Medulla oblongata (tissue), 1 donor: ENCODE measurements around the gene RAPGEF2.
"Not testable (repeated sequence)": the region's sequence is repeated elsewhere in the genome, so short reads cannot be mapped to it uniquely, and the experiment has no call there.

Source experiments
- DNase-seq: peaks from one replicate; pipeline ENCODE4 v3.0.0-alpha.2; 2015; ENCODE audit errors: extremely low spot score

RAPGEF2 gene

DNA sequence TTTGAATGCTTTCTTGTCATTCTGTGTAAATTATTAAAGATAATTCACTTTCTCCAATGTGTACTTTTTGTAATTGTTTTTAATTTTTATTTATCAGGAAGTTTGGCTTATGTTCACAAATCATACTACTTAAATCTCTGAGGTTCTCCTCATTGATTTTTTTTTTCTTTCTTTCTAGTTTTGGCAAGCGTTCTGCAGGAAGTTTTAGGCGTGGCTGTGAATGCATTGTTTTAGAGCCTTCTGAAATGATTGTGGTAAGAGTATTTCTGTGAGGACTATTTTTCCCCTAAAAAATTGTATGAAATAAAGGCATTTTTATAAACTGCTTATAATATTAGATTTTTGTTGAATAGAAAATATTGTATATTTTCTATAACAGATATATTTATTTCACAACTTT is 135.8 kb downstream of the RAPGEF2 start:
- DNase-seq, result peak; percentile 30

DNA sequence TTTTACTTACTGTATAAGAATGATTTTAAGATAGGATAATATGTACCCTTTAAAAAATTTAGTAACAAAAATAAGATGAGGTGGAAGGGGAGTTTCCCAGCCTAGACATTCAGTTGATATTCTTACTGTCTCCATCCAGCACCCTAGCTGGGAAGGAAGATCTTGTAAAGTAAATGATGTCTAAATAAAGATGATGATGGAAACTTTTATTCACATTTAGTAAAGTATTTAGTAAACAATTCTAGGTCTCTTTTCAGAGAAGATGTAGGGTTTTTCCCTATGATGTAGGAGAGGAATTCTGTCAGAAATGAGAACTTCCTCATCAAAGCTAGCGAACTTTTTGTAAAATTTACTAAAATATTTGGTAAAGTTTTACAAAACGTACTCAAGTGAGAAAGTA is 136.8 kb downstream of the RAPGEF2 start:
- DNase-seq, result no peak

DNA sequence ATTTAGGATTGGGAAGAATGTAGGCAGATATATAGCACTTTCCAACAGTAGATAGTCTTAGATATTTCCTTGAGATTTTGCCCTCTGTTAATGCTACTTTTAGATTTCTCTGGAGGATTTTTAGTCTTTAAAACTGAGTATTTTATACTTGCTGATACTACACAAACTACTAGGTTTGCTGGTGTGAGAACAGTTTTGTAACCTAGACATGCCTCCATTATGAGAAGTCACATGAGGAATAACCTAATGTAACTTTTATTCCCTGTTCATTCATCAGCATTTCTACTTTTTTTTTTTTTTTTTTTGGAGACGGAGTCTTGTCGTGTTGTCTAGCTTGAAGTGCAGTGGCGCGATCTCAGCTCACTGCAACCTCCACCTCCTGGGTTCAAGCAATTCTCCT is 137.2 kb downstream of the RAPGEF2 start:
- no peak for DNase-seq

DNA sequence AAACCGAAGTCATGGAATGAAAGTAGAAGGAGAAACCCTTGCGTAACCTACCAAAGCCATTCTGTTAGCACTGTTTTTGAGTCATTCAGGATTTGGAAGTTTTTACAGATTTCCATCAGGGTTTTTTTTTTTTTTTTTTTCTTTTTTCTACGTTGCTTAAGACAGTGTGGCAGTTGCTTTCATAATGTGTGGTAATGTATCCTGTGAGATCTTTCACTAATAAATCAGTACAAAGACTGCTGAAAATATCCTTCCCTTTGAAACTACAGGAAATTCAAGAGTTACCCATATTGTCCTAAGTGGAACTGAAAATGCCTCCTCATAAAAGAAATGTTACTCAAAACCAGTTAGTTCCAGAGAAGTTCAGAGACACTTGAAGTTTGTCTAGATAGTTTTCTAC is 137.8 kb downstream of the RAPGEF2 start:
- peak; percentile 59 for DNase-seq

DNA sequence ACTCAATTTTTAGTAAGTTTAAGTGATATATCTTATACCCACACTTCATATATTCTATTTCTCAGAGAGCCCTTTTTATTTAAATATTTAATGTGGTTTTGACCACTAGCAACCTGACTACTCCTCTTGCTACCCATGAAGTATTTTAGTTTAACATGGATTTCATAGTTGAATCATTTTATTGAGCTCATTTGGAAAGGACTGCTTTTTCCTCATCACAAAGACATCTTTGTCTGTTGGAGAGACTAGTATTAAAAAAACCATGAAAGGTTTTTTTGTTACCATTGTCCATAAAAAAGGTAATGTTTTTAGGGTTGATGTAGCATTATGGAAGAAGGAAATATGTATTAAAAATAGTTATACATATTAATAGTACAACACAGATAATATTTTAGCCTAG is 139.5 kb downstream of the RAPGEF2 start:
- DNase-seq, result peak; percentile 60

DNA sequence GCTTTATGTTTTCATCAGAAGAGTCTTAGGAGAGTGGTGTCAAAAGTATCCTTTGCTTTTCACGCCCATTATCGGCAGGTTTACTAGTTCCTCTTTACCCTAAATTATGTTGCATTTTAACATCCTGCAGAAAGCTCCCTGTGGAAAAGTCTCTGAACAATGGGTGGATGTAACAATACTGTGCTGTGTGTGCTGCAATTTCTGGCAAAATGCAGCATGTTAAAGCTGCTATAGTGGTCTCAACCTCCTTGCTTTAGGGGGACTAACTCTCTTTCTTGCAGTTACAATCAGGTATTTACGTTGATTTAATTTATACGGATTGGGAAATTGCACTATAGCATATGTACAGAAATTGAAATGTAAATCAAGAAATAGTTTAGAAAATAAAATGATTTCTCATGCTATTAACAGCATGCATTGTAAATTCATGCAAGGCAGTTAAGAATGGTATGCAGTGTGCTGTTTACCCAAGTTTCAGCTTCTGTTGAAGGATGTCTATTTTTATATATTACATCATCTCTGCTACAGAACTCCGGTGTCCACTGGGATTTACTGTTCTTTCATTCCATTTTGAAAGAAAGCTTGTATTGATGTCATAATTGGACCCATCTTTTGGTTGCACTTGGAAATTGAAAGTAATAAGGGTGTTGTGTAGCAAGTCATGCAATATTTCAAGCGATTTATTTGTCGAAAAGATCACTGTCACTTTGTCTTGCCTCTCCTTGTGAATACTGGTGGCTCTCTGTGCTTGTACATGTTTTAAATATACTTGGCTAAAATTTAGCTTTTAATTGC is 145.7 kb downstream of the RAPGEF2 start:
- peak; percentile 78 for DNase-seq

DNA sequence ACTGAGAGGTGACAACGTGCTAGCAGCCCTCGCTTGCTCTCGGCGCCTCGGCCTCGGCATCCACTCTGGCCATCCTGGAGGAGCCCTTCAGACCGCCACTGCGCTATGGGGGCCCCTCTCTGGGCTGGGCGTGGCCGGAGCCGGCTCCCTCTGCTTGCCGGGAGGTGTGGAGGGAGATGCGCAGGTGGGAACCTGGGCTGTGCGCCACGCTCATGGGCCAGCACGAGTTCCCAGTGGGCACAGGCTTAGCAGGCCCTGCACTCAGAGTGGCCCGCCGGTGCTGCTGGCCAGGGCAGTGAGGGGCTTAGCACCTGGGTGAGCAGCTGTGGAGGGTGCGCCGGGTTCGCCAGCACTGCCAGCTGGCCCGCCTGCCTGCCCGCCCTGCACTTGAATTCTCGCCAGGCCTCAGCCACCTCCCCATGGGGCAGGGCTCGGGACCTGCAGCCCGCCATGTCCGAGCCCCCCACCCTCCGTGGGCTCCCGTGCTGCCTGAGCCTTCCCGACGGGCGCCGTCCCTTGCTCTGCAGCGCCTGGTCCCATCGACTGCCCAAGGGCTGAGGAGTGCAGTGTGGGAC is 148.0 kb downstream of the RAPGEF2 start:
- DNase-seq, result no peak

DNA sequence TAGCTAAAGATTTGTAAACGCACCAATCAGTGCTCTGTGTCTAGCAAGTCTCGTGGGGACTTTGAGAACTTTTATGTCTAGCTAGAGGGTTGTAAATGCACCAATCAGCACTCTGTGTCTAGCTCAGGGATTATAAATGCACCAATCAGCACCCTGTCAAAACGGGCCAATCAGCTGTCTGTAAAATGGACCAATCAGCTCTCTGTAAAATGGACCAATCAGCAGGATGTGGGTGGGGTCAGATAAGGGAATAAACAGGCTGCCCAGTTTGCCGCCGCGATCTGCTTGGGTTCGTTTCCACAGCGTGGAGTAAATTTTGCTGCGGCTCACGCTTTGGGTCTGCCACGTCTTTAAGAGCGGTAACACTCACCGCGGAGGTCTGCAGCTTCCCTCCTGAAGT is 148.7 kb downstream of the RAPGEF2 start:
- not testable (repeated sequence) for DNase-seq

DNA sequence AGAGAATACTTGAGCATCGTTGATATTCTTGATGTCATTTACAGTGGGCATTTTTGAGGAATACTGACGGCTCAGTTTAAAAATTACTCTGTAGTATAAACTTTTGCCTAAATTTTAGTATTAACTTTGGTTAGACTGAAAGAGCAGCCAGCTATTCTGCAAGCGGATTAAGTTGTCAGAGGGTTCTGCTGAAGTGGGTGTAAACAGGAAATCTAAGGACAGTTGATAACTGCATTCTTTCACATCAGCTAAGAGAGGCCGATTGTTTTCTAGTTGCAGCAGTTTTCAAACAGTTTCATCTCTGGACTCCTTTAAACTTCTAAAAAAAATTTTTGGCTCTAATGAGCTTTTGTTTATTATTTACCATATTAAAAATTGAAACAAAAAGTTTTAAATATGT is 149.6 kb downstream of the RAPGEF2 start:
- DNase-seq, result no peak

DNA sequence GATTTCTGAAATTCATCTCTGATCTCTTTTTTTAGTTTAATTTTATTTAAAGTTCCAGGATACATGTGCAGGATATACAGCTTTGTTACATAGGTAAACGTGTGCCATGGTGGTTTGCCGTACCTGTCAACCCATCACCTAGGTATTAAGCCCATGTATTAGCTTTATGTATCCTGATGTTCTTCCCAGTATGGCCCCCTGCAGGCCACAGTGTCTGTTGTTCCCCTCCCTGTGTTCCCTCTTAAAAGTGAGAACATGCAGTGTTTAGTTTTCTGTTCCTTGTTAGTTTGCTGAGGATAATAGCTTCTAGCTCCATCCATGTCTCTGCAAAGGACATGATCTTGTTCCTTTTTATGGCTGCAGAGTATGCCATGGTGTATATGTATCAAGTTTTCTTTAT is 153.2 kb downstream of the RAPGEF2 start:
- DNase-seq, result no peak

DNA sequence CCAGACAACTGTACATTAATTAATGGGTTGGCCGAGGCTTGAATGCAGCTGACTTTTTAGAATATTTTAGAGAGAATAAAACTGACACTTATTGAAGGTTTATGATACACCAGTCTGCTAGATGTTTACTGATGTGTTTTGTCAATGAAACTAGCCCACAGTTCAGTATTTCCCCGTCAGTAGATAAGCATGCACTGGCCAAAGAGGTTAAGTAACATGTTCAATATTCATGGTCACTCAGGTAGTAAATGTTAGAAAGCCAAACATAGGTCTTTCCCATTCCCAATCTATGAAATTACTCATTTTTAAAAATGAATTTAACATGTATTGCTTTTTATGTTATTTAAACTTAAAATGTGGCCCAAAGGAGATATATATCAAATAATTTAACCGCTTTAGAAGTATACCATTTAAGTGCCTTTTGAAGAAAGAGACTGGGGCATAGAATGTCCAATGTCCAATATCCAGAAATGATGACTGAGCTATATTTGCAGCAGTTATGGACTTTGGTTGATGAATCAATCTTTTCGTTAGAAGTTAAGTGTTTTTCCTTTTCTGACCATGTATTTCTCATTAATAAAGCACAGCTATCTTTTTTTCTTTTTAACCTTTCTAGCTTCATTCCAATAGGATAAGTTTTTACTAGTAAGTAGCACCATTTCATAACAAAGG is 156.1 kb downstream of the RAPGEF2 start:
- no peak for DNase-seq

DNA sequence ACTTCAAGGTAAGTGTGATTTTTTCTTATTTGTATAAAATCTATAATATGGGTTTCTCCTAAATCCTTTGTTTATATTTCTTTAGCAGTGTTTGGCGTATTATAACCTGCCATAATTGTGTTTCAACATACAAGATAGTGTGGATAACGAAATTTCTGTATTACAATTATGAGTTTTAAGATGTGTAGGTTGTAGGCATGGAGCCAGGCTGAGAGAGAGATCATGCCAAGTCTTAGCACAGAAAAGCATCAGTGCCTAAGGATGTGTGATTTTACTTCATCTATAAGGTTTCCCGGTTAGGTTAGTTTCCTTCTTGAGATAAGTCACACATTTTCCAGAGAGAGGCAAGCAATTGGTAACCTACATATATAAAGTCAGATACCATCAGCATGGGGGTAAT is 161.2 kb downstream of the RAPGEF2 start:
- DNase-seq, result no peak

DNA sequence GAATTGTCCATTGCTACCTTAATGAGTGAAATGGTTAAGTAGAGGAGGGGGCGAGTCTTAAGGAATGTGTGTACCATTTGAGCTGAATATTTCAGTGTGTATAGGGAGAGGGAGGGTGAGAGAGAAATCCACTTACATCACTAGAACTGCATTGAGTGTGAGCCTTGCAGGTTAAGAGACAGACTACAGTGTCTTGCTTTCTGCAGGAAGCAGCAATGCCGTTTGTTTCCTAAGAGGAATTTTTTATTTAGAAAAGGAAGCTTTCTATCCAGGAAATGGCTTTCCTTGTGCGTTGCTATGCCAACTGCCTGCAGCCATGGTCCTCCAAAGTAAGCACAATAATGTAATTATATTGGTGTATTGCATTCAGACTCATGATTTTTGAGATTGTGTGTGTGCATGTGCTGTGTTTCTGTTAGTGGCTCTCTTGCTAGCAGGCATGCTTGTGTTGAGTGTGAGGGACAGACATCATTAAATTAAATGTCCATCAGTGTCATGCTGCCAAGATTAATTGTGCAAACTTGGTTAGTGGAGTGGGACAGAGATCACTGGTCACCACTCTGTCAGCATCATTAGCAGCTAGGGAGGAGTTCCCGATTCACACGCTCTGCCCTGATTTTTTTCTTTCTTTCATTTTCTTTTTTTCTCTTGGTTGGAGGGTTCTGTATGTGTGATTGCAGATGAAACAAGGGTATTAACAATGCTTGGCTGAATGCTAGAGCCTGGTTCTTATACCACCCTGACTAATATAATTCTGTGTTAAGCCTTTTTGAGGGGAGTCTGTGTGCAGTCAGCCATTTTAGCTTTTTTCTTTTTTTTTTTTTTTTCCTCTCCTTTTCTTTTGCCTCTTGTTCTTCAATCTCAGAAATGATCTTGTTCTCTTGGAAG is 164.3 kb downstream of the RAPGEF2 start:
- DNase-seq, result peak; percentile 69

DNA sequence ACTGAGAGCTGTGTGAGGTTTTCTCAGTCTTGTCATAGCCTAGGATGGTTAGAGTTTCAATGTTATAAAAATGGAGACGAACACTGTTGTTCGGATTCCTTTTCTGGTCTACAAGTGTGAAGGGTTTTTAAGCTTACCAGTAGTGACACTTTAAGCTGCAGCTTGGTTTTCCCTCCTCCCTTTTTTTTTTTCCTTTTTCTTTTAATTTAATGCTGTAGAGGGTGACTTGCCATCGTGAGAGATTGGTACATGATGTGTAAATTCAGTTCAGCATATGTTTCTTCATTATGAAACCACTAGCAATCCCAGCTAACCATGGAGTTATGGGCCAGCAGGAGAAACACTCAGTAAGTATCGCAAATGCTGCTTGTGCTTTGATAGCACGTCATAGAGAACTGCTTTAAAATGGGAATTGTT is 165.0 kb downstream of the RAPGEF2 start:
- peak; percentile 75 for DNase-seq

DNA sequence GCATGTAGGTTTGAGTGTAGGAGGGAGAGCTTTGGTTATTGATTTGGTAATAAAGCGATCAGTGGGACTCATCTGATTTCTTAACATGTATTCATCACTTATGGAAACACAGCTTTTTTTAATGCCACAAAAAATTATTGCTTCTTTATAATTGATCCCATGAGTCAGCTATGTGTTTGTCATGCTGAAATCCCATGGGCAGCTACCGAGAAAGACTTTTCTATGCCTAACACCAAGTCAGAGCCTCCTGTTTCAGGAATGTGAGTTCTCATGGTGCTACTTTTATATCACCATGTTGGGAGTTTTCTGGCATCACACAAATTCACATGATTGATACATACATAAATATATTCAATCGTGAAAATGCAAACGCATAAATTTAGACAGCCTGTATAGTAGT is 165.7 kb downstream of the RAPGEF2 start:
- DNase-seq, result peak; percentile 63

DNA sequence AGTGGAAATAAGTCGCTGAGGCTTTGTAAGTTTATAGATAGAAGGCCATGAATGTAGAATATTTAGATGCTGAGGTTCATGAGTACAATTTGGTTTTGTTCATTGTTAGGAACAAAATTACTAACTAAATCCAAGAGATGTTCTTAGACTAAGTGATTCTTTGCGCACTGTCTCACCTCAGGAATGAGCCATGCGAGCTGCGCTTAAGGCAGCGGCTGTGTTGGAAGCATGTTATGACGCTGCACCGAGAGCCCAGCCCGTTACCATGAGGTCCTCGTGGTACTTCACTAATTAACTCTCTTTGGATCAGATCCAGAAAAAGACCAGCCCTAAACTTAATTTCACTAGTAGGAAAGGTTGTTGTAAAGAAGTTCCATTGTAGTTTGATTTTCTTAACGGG is 166.2 kb downstream of the RAPGEF2 start:
- peak; percentile 71 for DNase-seq

DNA sequence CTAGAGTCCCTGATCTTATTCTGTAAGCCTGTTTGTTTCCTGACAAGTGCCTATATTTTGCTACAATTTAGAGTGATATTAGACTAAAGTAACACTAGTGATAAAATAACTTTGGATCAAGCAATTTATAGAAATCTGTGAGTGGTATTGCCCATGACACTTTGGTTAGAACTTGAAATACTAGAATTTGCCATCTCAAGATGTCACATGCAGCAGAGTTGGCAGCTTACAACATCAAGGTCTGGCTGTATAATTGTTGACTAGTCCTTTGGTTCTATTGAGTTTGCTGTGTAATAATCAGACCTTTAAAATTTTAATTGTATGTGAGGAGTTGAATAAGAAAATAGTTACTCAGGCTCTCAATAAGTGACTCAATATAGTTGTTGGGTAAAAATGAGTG is 167.1 kb downstream of the RAPGEF2 start:
- peak; percentile 63 for DNase-seq

DNA sequence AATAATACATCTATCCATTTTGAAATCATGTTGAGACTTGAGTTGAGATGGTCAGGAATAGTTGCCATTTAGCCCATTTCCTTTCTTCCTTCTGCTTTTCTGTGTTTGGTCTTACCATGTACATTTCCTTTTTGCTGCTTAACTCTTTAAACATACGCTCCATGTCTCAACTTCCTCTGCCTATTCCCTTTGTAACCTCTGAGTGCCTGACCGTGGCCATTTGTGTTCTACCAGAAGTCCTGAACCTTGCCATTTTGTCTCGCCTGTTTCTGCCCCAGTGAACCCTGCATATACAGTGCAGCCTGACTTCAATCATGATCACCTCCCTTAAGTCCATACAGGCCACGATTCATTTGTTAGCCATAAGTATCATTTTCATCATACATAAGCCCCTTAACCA is 169.0 kb downstream of the RAPGEF2 start:
- DNase-seq, result peak; percentile 63

DNA sequence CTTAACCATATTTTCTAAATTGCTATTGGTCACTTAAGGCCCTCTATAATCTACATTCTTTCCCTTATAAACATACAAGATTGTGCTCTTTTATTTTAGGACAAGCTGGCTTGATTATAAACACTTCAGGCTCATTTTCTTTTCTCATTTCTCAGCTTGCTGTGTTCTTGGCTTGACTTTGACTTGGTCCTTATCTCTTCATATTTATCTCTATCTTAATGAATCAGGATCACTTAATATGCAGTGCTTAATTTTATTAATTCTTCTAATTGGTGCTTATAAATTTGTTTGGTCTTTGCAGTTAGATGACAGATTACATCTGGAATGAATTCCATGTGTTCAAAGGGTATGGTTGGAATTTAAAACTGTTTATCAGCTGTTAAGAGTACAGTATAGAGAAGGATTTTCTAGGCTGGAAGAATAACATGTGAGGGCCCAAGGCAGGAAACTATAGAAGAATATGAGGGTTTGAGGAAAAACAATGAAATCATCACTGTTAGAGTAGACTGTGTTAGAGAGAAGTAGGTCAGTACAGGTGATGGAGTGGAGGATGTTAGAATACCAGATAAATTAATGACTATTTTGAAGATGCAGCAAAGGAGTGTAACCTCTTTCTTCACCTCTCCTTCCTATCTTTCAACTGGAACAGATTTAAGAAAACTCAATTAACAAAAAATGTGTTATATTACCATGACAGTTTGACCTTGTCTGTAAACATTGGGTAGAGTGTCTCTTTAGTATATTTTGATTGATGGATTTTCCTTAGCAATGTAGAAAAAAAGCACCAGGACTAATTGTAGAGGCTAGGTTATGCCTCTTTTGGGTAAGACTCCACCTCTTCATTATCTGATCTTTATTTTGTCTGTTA is 169.6 kb downstream of the RAPGEF2 start:
- DNase-seq, result no peak

DNA sequence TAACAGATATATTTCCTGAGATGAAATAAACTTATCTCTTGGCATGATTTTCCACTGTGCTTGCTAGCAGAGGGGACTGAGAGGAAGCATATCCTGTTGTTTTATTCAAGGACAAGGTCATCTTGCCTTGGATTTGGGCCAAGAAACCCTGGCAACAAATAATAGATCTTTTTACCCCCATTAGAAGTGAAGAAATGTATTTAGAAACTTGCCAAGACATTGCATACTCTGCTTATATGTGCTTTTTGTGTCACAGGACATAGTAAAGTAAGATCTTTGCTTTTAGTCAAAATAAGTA is 170.2 kb downstream of the RAPGEF2 start:
- no peak for DNase-seq

DNA sequence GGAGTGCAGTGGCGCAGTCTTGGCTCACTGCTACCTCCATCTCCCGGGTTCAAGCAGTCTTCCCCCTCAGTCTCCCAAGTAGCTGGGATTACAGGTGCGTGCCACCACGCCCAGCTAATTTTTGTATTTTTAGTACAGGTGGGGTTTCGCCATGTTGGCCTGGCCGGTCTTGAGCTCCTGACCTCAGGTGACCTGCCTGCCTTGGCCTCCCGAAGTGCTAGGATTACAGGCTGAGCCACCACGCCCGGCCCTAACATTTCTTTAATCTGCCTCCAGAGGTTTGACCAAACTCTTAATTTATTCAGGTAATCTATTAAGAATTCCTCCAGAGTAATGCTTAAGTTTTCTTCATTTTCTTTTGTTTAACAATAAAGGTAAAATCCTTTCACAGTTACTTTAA is 171.0 kb downstream of the RAPGEF2 start:
- DNase-seq, result no peak
